Subcutaneous abdominal adipose tissue (tissue), 5 donors: ENCODE measurements around the gene SCAF1.

Source experiments
- H3K27ac ChIP-seq: one replicate; pipeline ENCODE4 v1.7.0; 2013; ENCODE audit warnings: low read depth, mild to moderate bottlenecking, inconsistent platforms, low read length, moderate library complexity
- H3K27me3 ChIP-seq, 5 donors: one replicate each; pipeline ENCODE4 v1.7.0; 2013; ENCODE audit warnings: low read length in 5 of 5, inconsistent platforms in 1 of 5; ENCODE audit not compliant: control insufficient read depth in 5 of 5, insufficient read depth in 4 of 5
- H3K36me3 ChIP-seq, 5 donors: one replicate each; pipeline ENCODE4 v1.7.0; 2013; ENCODE audit warnings: low read length in 5 of 5; ENCODE audit not compliant: control insufficient read depth in 5 of 5, insufficient read depth in 5 of 5
- H3K4me1 ChIP-seq, 5 donors: one replicate each; pipeline ENCODE4 v1.7.0; 2013; ENCODE audit warnings: low read length in 5 of 5, mild to moderate bottlenecking in 3 of 5, moderate library complexity in 1 of 5; ENCODE audit not compliant: control insufficient read depth in 5 of 5, insufficient read depth in 5 of 5
- H3K4me3 ChIP-seq, 5 donors: one replicate each; pipeline ENCODE4 v1.7.0; 2013; ENCODE audit warnings: low read length in 5 of 5, low read depth in 1 of 5
- H3K9ac ChIP-seq, 5 donors: one replicate each; pipeline ENCODE4 v1.7.0; 2013; ENCODE audit warnings: low read length in 5 of 5, mild to moderate bottlenecking in 4 of 5, moderate library complexity in 3 of 5
- H3K9me3 ChIP-seq, 5 donors: one replicate each; pipeline ENCODE4 v1.7.0; 2013; ENCODE audit warnings: low read length in 5 of 5; ENCODE audit not compliant: control insufficient read depth in 5 of 5
- donor health status: healthy.
- donor health status: healthy.
- donor health status: healthy.
- donor health status: healthy.
- donor health status: healthy.

Gene SCAF1

DNA sequence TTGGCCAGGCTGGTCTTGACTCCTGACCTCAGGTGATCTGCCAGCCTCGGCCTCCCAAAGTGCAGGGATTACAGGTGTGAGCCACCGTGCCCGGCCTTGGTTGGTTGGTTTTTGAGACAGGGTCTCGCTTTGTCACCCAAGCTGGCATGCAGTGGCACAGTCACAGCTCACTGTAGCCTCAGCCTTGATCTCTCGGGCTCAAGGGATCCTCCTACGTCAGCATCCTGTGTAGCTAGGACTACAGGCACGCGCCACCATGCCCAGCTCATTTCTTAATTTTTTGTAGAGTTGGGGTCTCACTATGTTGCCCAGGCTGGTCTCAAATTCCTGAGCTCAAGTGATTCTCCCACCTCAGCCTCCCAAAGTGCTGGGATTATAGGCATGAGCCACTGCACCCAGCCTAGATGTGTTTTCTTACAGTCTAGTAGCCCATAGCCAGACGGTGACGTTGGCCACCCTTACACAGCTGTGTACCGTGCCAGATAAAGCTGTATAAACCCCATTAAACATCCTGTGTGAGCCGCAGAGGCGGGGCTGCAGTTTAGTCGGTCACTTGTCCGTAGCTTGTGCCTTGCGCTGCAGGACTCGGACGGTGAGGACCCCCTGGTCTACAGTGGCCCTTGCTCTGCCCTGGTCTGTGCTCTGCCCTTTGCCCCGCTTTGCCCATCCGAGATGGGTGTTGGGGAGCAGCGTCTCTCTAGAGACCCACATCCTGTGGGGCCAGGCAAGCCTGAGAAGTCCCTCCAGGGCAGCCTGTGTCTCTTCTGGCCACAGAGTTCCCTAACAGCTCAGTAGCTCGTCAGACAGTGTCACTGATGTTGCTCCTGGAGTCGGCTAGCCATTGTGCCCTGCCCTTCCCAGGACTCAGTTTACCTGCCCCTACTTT lies 13.8 kb downstream of the SCAF1 start:
- Histone ChIP-seq H3K9me3 (no peaks in the 10 kb centered on the region), H3K36me3 (peaks cover 0 to 95% (median 90%) of the 10 kb centered on the region in 5 donors), H3K9ac (no peak overlapping the region), H3K27me3 (no peaks in the 10 kb centered on the region), H3K4me1 (no peaks in the 10 kb centered on the region), H3K27ac (no peak overlapping the region), H3K4me3 (no peak overlapping the region)

DNA sequence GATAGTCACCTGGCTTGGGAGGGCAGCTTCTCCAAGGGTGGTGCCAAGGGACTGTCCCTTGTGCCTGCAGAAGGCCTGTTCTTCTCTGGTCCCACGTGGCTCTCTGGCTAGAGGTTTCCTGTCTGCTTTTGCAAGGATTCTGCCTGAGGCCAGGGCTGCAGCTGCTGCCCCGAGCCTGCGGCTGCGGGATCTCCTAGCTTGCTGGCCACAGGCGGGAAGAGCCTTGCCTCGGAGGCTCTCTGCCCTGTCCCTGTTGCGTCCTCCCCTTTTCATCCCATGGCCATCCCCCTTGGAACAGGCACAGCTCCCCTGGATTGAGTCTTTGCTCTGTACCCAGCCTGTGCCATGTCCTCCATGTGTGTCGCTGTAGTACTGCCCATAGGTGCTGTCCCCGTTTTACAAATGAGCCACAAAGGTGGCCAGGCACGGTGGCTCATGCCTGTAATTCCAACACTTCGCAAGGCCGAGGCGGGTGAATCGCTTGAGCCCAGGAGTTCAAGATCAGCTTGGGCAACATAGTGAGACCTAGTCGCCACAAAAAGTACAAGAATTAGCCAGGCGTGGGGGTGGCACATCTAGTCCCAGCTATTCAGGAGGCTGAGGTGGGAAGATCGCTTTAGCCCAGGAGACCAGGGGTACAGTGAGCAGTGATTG lies 14.6 kb downstream of the SCAF1 start:
- Histone ChIP-seq H3K4me3 (no peak overlapping the region), H3K9ac (no peak overlapping the region), H3K9me3 (no peaks in the 10 kb centered on the region), H3K27ac (no peak overlapping the region), H3K27me3 (no peaks in the 10 kb centered on the region), H3K36me3 (peaks cover 0 to 95% (median 91%) of the 10 kb centered on the region in 5 donors), H3K4me1 (no peaks in the 10 kb centered on the region)

GRCh38 chr19:49657493-49658138 lies 15.6 kb downstream of the SCAF1 start:
- no peak overlapping the region for H3K27ac ChIP-seq
- no peaks in the 10 kb centered on the region for H3K27me3 ChIP-seq
- H3K36me3 ChIP-seq: peaks cover 0 to 99% (median 95%) of the 10 kb centered on the region in 5 donors
- no peaks in the 10 kb centered on the region for H3K4me1 ChIP-seq
- H3K9me3 ChIP-seq: no peaks in the 10 kb centered on the region
- no peak overlapping the region for H3K4me3 ChIP-seq
- no peak overlapping the region for H3K9ac ChIP-seq

GRCh38 chr19:49658139-49658517 lies 16.1 kb downstream of the SCAF1 start:
- no peaks in the 10 kb centered on the region for H3K4me1 ChIP-seq
- no peaks in the 10 kb centered on the region for H3K27me3 ChIP-seq
- no peak overlapping the region for H3K9ac ChIP-seq
- H3K36me3 ChIP-seq: peaks cover 0 to 99% (median 95%) of the 10 kb centered on the region in 5 donors
- H3K27ac ChIP-seq: no peak overlapping the region
- H3K4me3 ChIP-seq: no peak overlapping the region
- no peaks in the 10 kb centered on the region for H3K9me3 ChIP-seq

- Histone ChIP-seq H3K36me3 (peaks cover 0 to 93% (median 90%) of the 10 kb centered on the region in 5 donors), H3K27ac (no peak overlapping the region), H3K4me3 (no peak overlapping the region), H3K4me1 (peaks cover 0 to 4% (median under 1%) of the 10 kb centered on the region in 5 donors), H3K9ac (no peak overlapping the region), H3K27me3 (no peaks in the 10 kb centered on the region), H3K9me3 (no peaks in the 10 kb centered on the region)
These were observed 16.8 kb downstream of the SCAF1 start for GRCh38 chr19:49658566-49659442.

- no peaks in the 10 kb centered on the region for H3K9me3 ChIP-seq
- no peaks in the 10 kb centered on the region for H3K27me3 ChIP-seq
- no peak overlapping the region for H3K4me3 ChIP-seq
- H3K4me1 ChIP-seq: peaks cover 0 to 18% (median 16%) of the 10 kb centered on the region in 5 donors
- H3K27ac ChIP-seq: no peak overlapping the region
- peaks cover 0 to 77% (median 75%) of the 10 kb centered on the region in 5 donors for H3K36me3 ChIP-seq
- H3K9ac ChIP-seq: no peak overlapping the region
These were observed 18.4 kb downstream of the SCAF1 start for GRCh38 chr19:49660338-49660961.

GRCh38 chr19:49662011-49662410 lies 20.0 kb downstream of the SCAF1 start:
- no peak overlapping the region for H3K9ac ChIP-seq
- peaks cover 0 to 30% (median 26%) of the 10 kb centered on the region in 5 donors for H3K4me1 ChIP-seq
- peaks cover 0 to 61% (median 59%) of the 10 kb centered on the region in 5 donors for H3K36me3 ChIP-seq
- H3K27ac ChIP-seq: no peak overlapping the region
- no peak overlapping the region for H3K4me3 ChIP-seq
- no peaks in the 10 kb centered on the region for H3K9me3 ChIP-seq
- H3K27me3 ChIP-seq: no peaks in the 10 kb centered on the region

GRCh38 chr19:49663224-49663623 lies 21.2 kb downstream of the SCAF1 start:
- H3K27ac ChIP-seq: no peak overlapping the region

More at GRCh38 chr19:49663224-49663623, 21.2 kb downstream of the SCAF1 start:
- peaks cover 0 to 53% (median 48%) of the 10 kb centered on the region in 5 donors for H3K36me3 ChIP-seq
- peaks cover 0 to 30% (median 26%) of the 10 kb centered on the region in 5 donors for H3K4me1 ChIP-seq
- H3K9ac ChIP-seq: peak overlapping the region in 1 of 5 donors; percentile 17
- H3K9me3 ChIP-seq: no peaks in the 10 kb centered on the region
- H3K4me3 ChIP-seq: no peak overlapping the region
- no peaks in the 10 kb centered on the region for H3K27me3 ChIP-seq
